HG03039 (cell line): Measurements from ENCODE around the gene SBSN.

ENCODE experiments used
- ATAC-seq: cut with Tn5 transposase; IDR thresholded peaks from one replicate; pipeline ENCODE4 v1.9.1; 2021; ENCODE audit warnings: mild to moderate bottlenecking, moderate library complexity; ENCODE audit not compliant: unreplicated experiment

SBSN gene

GRCh38 chr19:35555301-35556005, 27.3 kb upstream of the SBSN start:
- no peak for ATAC-seq

GRCh38 chr19:35554076-35554475, 26.0 kb upstream of the SBSN start:
- ATAC-seq = no peak

GRCh38 chr19:35553385-35554000, 25.4 kb upstream of the SBSN start:
- ATAC-seq = no peak

GRCh38 chr19:35552534-35553384, 24.6 kb upstream of the SBSN start:
- ATAC-seq = no peak

- ATAC-seq = no peak
Observed at GRCh38 chr19:35551091-35551810, 23.1 kb upstream of the SBSN start.

- ATAC-seq = no peak
Observed at GRCh38 chr19:35549879-35550523, 21.9 kb upstream of the SBSN start.

- ATAC-seq = no peak
Observed at GRCh38 chr19:35549174-35549788, 21.2 kb upstream of the SBSN start.

- no peak for ATAC-seq
Observed at GRCh38 chr19:35546532-35546931, 18.4 kb upstream of the SBSN start.

GRCh38 chr19:35545855-35546381, 17.8 kb upstream of the SBSN start:
- peak; percentile 24 for ATAC-seq

GRCh38 chr19:35545001-35545854, 17.1 kb upstream of the SBSN start, which contains the start of gene TMEM147:
Gene TMEM147, plus strand, starts transcription at chr19:35545626. Its CDS starts 114 bp downstream, at chr19:35545740.
- peak; percentile 82 for ATAC-seq

- no peak for ATAC-seq
Observed at GRCh38 chr19:35544110-35544802, 16.1 kb upstream of the SBSN start.

- no peak for ATAC-seq
Observed at GRCh38 chr19:35543280-35544109, 15.4 kb upstream of the SBSN start.

GRCh38 chr19:35542209-35542608, 14.1 kb upstream of the SBSN start:
- ATAC-seq = no peak

- no peak for ATAC-seq
Observed at GRCh38 chr19:35540356-35540927, 12.3 kb upstream of the SBSN start.

GRCh38 chr19:35539850-35540249, 11.7 kb upstream of the SBSN start:
- no peak for ATAC-seq

GRCh38 chr19:35539314-35539713, 11.2 kb upstream of the SBSN start:
- ATAC-seq = no peak
